IPS-20b (cell line): Measurements from ENCODE around the gene TKFC.

ENCODE experiments used
- H3K27ac ChIP-seq: one replicate; pipeline ENCODE4 v1.5.1; 2013; ENCODE audit warnings: low read length
- H3K27me3 ChIP-seq: 2 replicates; pipeline ENCODE4 v1.6.1; 2013; ENCODE audit warnings: mild to moderate bottlenecking, low read length, inconsistent platforms; ENCODE audit not compliant: insufficient read depth
- H3K36me3 ChIP-seq: 2 replicates; pipeline ENCODE4 v1.6.1; 2013; ENCODE audit warnings: low read depth, mild to moderate bottlenecking, inconsistent platforms, low read length, moderate library complexity; ENCODE audit not compliant: insufficient read depth
- H3K4me1 ChIP-seq: 2 replicates; pipeline ENCODE4 v1.6.1; 2013; ENCODE audit warnings: mild to moderate bottlenecking, control low read depth, inconsistent platforms, low read length, moderate library complexity; ENCODE audit not compliant: insufficient read depth
- H3K4me3 ChIP-seq: 2 replicates; pipeline ENCODE4 v1.5.1; 2013; ENCODE audit warnings: mild to moderate bottlenecking, low read length, inconsistent platforms
- H3K9ac ChIP-seq: 2 replicates; pipeline ENCODE4 v1.6.1; 2013; ENCODE audit warnings: low read depth, mild to moderate bottlenecking, inconsistent platforms, low read length, moderate library complexity
- H3K9me3 ChIP-seq: 2 replicates; pipeline ENCODE4 v1.6.1; 2013; ENCODE audit warnings: mild to moderate bottlenecking, low read depth, low read length, inconsistent platforms; ENCODE audit not compliant: insufficient read depth

The TKFC gene

DNA sequence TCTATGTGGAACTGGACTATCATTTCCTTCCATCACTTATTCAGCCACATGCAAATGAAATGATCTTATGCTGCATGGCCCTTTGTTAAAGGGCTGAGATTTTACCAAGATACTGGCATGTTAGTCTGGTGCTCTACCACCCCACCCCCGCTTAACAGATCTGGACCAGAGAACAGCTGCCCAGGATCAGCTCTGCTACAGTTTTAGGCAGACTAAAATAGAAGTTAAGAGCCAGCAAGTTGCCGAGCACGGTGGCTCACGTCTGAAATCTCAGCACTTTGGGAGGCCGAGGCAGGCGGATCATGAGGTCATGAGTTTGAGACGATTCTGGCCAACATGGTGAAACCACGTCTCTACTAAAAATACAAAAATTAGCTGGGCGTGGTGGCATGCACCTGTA is 4.7 kb upstream of the TKFC start:
- peaks cover 4% of the 10 kb centered on the region; the same call in 1 of the 2 replicates for H3K4me1 ChIP-seq
- H3K27me3 ChIP-seq: no peaks in the 10 kb centered on the region
- peaks cover 78% of the 10 kb centered on the region for H3K36me3 ChIP-seq
- H3K4me3 ChIP-seq: no peak overlapping the region
- no peak overlapping the region for H3K27ac ChIP-seq
- no peaks in the 10 kb centered on the region for H3K9me3 ChIP-seq
- no peak overlapping the region for H3K9ac ChIP-seq

DNA sequence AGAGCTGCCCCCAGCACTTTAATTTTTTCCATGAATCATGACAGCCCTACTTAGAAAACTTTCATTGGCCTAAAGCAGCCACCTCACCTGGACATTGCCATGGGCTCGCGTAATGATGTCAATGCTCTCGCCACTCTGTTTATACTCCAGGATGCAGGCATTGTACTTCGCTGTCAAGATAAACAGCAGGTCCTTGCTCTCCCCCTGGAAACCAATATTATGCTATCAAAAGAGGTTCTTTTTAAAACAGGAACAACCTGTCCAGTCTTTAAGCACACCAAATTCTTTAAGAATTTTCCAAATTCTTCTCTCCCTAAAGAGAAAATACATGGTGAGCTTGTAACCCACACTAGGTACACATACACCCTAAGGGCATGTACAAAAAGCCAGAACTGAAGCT is 3.2 kb upstream of the TKFC start:
- H3K27me3 ChIP-seq: no peaks in the 10 kb centered on the region
- no peak overlapping the region for H3K4me3 ChIP-seq
- H3K9me3 ChIP-seq: no peaks in the 10 kb centered on the region
- H3K9ac ChIP-seq: no peak overlapping the region
- peaks cover 63% of the 10 kb centered on the region for H3K36me3 ChIP-seq
- H3K4me1 ChIP-seq: peaks cover 7% of the 10 kb centered on the region
- no peak overlapping the region for H3K27ac ChIP-seq

DNA sequence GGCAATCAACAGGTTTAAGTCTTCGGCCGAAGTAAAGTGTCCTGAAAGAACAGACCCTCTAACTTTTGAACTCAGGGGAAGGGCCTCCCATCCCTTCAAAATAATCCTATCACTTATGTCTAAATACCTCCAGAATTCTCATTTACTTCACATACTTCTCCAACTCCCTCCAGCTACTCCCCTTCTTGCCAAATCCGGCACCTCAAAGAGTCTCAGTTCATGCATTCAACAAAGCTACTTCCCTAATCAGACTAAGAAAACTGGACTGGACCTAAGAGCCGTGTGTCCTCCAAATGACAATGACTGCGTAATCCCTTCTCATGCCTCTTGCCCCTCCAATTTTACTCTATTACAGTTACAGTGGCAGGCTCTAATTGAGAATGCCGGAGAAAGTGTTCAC is 1.4 kb upstream of the TKFC start:
- Histone ChIP-seq H3K4me1 (peaks cover 13% of the 10 kb centered on the region), H3K4me3 (peak overlapping the region; percentile 99), H3K36me3 (peaks cover 46% of the 10 kb centered on the region), H3K27ac (no peak overlapping the region), H3K27me3 (no peaks in the 10 kb centered on the region), H3K9me3 (no peaks in the 10 kb centered on the region), H3K9ac (peak overlapping the region; percentile 98)

DNA sequence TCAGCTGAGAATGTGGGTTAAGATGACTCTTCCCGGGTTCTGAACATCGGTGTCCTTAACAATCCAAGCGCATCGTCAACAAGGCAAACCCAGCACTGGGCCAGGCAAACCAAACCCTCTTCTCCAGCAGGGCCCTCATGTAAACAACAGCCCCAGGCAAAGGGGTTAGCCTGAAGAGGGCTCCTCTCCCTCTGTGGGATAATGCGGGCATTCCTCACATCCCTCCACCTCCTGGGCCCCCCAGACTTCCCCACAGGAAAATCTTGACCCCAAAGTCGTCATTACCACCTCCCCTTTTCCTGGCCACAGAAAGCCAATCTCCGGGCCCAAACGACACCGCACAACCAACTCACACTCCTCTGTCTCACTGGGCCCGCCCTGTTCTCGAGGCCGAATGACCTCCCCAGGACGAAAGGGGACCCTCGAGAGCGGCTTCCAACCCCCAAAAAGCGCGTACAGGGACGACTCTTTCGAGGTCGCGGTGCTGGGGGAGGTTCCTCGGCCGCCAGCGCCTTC is 689 bp upstream of the TKFC start:
- Histone ChIP-seq H3K4me1 (peaks cover 13% of the 10 kb centered on the region), H3K36me3 (peaks cover 39% of the 10 kb centered on the region), H3K9ac (peak overlapping the region; percentile 98), H3K9me3 (no peaks in the 10 kb centered on the region), H3K27me3 (no peaks in the 10 kb centered on the region), H3K4me3 (peak overlapping the region; percentile 99), H3K27ac (peak overlapping the region; percentile 67)

DNA sequence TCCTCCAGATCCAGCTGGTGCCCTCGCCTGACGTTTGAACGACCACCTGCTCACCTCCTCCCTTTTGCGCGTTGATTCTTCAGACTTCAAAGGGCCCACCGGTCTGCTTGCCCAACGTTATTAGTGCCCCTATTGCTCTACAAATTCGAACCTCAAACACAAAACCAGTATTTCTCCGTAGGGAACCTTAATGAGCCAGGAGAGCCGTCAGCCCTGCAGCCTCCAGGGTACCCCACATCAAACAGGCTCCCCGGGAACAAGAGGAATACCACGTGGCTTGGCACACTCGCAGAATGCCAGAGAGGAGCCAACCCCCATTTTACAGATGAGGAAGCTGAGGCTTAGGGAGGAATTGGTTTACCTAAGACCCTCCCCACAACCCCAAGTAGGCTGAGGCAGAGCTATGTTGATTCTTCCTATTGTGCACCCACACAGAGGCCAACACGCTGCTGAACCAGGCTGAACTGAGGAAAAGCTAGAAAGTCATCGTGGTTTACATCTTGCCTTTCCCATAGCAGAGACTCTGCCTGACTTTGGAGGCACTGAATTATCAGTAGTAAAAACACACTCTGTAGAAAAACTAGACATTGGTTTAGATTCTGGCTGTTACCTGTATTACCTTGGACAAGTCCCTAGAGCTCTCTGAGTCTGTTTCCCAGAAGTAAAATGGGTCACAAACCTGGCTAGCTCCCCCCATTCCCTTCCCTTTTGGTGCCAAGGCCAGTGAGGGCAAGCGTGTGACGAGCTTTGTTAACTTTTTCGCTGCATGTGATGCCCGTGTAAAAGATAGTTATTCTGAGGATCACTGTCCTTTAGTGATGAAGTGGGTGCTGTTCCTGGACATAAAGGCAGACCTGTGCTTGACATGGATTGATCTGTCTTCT is 764 bp downstream of the TKFC start:
- H3K4me1 ChIP-seq: peaks cover 13% of the 10 kb centered on the region
- peaks cover 33% of the 10 kb centered on the region for H3K36me3 ChIP-seq
- no peaks in the 10 kb centered on the region for H3K9me3 ChIP-seq
- H3K27ac ChIP-seq: peak overlapping the region; percentile 97
- H3K4me3 ChIP-seq: peak overlapping the region; percentile 99
- no peaks in the 10 kb centered on the region for H3K27me3 ChIP-seq
- peak overlapping the region; percentile 100 for H3K9ac ChIP-seq

DNA sequence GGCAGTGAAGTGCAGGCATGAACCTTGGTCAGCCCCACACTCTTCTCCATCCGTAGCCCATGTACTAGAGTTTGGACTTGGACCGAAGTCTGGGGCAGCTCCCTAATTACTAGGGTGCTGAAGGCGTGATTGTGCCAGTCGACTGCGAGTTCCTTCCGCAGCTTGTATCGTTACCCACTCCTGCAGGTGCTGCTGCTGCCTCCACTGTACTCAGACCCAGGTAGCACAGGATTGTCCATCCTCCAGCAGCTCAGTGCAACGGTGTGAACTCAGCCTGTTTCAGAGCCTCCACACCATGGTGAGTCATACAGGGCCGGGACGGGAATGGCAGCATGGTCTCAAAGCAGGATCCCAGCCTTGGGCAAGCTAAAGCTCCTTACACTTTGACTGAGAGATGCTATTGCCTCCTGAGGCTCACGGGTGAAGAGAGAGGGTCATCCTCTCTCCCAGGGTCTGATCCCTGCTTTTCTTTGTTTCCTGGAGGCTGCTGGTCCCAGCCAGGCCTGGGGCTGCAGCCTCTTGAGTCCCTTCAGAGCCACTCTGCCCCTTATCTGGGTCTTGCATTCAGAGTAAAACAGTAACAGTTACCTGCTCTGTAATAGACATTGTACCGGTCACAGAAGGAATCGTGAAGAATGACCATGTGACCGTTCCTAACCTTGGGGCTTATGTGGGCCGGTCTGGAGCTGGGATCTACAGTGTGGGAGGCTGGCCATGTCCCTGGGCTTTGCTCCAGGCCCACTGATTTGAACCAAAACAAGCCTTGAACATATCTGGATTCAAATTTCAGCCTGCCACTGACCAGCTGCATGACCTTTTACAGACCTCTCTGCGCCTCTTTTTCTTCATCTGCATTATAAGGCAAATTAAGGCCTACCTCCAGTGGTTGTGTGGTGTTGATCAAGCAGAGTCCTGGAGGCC is 1.7 kb downstream of the TKFC start:
- H3K9me3 ChIP-seq: no peaks in the 10 kb centered on the region
- H3K27me3 ChIP-seq: no peaks in the 10 kb centered on the region
- H3K27ac ChIP-seq: no peak overlapping the region
- H3K4me1 ChIP-seq: peaks cover 13% of the 10 kb centered on the region
- H3K9ac ChIP-seq: peak overlapping the region; percentile 100; the same call in 1 of the 2 replicates
- H3K36me3 ChIP-seq: peaks cover 25% of the 10 kb centered on the region
- H3K4me3 ChIP-seq: no peak overlapping the region; the same call in 1 of the 2 replicates

DNA sequence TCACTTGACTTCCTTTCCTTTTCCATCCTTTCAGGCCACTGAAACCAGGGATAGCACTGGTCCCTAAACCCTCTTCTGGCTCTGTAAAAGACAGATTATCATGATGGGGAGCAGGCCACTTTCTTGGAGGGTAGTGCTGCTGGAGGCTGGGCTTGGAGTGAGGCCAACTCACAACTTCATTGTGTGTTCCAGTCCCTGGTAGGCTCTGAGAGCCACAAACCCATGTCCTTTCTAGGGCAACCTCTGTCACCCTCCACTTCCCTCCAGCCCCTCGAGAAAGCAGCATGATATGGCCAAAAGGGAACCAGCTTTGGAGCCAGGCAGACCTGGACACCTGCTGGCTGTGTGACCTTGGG is 2.3 kb downstream of the TKFC start:
- H3K27me3 ChIP-seq: no peaks in the 10 kb centered on the region
- H3K9ac ChIP-seq: peak overlapping the region; percentile 100; the same call in 1 of the 2 replicates
- peaks cover 13% of the 10 kb centered on the region for H3K4me1 ChIP-seq
- no peaks in the 10 kb centered on the region for H3K9me3 ChIP-seq
- no peak overlapping the region for H3K4me3 ChIP-seq
- H3K27ac ChIP-seq: no peak overlapping the region
- peaks cover 18% of the 10 kb centered on the region for H3K36me3 ChIP-seq

DNA sequence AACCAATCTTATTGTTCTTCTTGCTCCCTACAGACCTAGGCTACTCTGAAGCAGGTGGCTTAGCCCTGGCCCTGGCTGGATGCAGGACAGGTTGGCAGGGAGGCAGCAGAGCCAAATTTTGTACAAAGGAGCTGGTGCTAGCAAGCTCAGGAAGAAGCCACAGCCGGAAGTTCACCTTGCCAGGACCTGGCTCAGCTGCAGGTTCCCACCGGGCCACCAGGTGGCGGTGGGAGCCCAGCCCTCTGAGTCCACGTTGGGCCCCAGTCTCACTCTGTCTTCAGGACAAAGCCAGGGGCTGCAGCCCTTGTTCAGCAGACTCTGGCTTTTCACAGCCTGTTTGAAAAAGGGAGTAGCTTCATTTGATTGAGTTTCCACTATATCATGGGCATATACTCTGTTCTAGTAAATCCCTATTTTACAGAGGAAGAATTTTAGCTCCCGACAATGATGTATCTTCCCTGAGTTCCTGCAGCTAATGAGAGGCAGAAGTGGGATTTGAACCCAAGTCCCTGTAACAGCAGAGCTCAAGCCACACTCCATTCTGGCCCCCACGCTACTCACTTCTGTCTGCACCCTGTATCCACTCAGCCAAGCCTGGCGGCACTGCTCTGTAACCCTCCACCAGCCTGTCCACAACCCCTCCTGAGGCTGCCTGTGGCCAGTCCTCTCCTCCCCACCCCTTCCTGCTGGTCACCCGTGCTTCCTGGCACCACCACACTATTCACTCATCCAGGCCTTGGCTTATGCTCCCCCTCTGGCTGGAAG is 3.3 kb downstream of the TKFC start:
- Histone ChIP-seq H3K9me3 (no peaks in the 10 kb centered on the region), H3K4me1 (peaks cover 13% of the 10 kb centered on the region), H3K4me3 (no peak overlapping the region), H3K27me3 (no peaks in the 10 kb centered on the region), H3K27ac (peak overlapping the region; percentile 79), H3K9ac (peak overlapping the region; percentile 50; the same call in 1 of the 2 replicates), H3K36me3 (peaks cover 17% of the 10 kb centered on the region)

DNA sequence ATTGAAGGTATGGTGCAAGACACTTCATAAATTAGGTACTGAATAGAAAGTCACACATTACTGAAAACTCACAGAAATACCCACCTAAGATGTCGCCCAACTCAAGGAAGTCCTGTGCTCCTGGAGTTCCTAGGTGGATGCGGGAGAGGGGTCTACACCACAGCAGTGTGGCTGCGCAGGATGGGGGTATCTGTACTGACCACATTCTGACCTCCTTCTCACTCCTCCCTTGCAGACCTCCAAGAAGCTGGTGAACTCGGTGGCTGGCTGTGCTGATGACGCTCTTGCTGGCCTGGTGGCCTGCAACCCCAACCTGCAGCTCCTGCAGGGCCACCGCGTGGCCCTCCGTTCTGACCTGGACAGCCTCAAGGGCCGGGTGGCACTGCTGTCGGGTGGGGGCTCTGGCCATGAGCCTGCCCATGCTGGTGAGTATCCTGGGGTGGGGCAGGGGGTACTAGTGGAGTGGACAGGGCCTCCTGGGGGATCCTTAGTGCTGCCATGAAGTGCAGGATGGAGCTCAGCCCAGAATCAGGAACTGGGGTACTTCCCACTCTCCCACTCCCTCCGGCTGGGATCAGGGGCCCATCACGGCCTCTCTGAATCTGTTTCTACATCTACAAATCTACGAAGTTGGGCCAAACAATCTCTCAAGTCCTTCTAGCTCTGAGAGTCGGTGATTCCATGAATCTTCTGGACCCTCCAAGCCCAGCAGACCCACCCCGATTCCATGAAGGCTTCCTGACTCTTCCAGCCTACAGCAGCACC is 4.9 kb downstream of the TKFC start:
- H3K9ac ChIP-seq: no peak overlapping the region
- no peak overlapping the region for H3K27ac ChIP-seq
- H3K4me3 ChIP-seq: no peak overlapping the region

DNA sequence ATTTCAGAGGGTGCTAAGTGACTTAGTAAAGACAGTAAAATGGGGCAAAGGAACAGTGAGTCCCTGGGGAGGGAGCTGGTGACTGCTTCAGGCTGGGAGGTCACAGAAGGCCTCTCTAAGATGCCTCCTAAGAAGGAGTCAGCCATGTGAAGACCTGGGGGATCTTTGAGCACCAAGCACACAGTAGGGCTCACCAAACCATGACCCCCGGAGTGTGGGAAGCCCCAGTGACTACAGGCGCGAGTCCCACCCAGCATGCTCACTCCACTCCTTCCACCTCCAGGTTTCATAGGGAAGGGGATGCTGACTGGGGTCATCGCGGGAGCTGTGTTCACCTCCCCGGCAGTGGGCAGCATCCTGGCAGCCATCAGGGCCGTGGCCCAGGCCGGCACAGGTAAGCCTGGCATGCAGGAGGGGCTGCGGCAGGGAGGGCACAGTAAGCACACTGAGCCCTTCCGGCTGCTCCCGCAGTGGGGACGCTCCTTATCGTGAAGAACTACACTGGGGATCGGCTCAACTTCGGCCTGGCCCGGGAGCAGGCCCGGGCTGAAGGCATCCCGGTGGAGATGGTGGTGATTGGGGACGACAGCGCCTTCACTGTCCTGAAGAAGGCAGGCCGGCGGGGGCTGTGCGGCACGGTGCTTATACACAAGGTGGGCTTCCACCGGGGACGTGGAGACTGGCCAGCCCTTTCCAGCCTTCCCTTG is 5.9 kb downstream of the TKFC start:
- no peak overlapping the region for H3K9ac ChIP-seq
- H3K4me3 ChIP-seq: no peak overlapping the region
- peaks cover 8% of the 10 kb centered on the region for H3K4me1 ChIP-seq
- H3K9me3 ChIP-seq: no peaks in the 10 kb centered on the region
- H3K27ac ChIP-seq: no peak overlapping the region
- no peaks in the 10 kb centered on the region for H3K27me3 ChIP-seq
- peaks cover 18% of the 10 kb centered on the region for H3K36me3 ChIP-seq

More for the DNA sequence above, 4.9 kb downstream of the TKFC start:
- no peaks in the 10 kb centered on the region for H3K9me3 ChIP-seq
- H3K4me1 ChIP-seq: peaks cover 9% of the 10 kb centered on the region
- peaks cover 18% of the 10 kb centered on the region for H3K36me3 ChIP-seq
- no peaks in the 10 kb centered on the region for H3K27me3 ChIP-seq
